Measurements from ENCODE around the gene LPAR3. TPM values are rescaled to one million over a fixed set of nuclear protein-coding genes. Genes with fewer than 3 reads are reported as not detected.
"Not testable (repeated sequence)": the region's sequence is repeated elsewhere in the genome, so short reads cannot be mapped to it uniquely, and the experiment has no call there.

Gene LPAR3
- total and polyA plus RNA-seq, 5 experiments from 2014 or later, result 0.40 to 2.3 (median 1.4) TPM

DNA sequence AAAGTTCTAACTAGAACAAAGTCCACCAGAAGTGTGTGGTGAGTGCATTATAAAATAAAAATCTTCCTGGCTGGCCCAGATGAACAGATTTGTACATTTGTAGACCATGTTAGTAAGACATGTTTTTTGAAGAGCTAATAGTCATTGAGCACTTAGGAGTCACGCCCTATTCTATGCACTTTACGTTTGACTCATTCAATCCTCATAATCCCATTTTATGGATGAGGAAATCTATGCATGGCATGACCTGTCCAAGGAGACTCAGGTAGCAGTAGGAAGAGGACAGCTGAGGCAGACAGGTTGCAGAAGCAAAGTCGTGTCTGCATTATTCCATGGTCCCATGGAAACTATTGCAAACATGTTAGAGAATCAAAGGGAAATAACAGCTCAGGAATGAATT is 30.3 kb upstream of the LPAR3 start:
- Mint-ChIP-seq H3K4me3 (no peak overlapping the region), H3K27ac (no peak overlapping the region), H3K27me3 (peaks cover 0 to 1% (median under 1%) of the 10 kb centered on the region in 5 donors), H3K9me3 (no peaks in the 10 kb centered on the region), H3K36me3 (no peaks in the 10 kb centered on the region), H3K4me1 (peaks cover 0 to 4% (median 0%) of the 10 kb centered on the region in 4 donors)
- ATAC-seq (no peak), DNase-seq (no peak)
- POLR2A ChIA-PET, result interaction anchor here (0.6 to 1.2 kb wide), 2 partner anchors 10 to 1018 kb away, joined by 3 to 4 read pairs; no protein-coding TSS in a partner anchor

DNA sequence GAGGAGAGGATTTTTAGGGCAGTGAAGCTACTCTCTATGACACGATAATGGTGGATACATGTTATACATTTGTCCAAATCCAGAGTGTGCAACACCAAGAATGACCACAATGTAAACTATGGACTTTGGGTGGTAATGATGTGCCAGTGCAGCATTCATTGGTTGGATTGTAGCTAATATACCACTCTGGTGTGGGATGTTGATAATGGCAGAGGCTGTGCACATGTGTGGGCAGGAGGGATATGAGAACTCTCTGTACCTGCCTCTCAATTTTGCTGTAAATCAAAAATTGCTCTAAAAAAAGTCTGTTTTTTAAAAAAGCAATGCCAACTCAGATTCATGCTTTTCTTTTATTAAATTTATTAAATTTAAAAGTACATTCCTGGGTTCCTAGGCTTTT is 27.2 kb upstream of the LPAR3 start:
- ATAC-seq (no peak), DNase-seq (no peak)
- Mint-ChIP-seq H3K27ac (no peak overlapping the region), H3K4me3 (no peak overlapping the region), H3K27me3 (peaks cover 0 to 6% (median 3%) of the 10 kb centered on the region in 5 donors), H3K9me3 (no peaks in the 10 kb centered on the region), H3K36me3 (no peaks in the 10 kb centered on the region), H3K4me1 (peaks cover 0 to 2% (median 0%) of the 10 kb centered on the region in 4 donors)
- POLR2A ChIA-PET, result no interaction called here

DNA sequence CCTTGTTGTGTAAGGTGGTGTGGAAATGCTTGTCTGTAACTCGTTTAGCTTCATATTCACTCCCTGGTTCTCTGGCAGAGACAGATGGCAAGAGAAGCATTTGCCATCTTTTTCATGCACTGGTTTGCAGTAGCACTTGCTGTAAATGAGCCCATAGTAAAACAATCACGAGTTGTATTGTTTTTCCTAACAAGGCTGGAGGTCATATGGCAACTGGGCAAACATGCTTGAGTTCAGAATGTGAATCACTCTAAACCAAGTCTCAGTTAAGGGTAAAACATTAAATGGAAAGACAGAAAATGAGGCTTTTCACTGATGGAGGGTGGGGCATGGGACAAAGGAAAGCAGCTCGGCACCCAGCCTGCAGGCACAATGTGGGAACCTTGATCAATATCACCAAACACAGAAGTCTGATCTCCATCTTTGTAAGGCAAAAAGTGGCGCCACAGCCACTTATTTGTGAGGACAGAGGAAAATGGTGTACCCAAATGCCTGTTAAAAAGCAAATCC is 26.5 kb upstream of the LPAR3 start:
- POLR2A ChIA-PET, result no interaction called here
- Mint-ChIP-seq H3K4me1 (peaks cover 0 to 2% (median 0%) of the 10 kb centered on the region in 4 donors), H3K27me3 (peaks cover 0 to 6% (median 3%) of the 10 kb centered on the region in 5 donors), H3K4me3 (no peak overlapping the region), H3K36me3 (no peaks in the 10 kb centered on the region), H3K27ac (no peak overlapping the region), H3K9me3 (no peaks in the 10 kb centered on the region)
- ATAC-seq (no peak), DNase-seq (no peak)

DNA sequence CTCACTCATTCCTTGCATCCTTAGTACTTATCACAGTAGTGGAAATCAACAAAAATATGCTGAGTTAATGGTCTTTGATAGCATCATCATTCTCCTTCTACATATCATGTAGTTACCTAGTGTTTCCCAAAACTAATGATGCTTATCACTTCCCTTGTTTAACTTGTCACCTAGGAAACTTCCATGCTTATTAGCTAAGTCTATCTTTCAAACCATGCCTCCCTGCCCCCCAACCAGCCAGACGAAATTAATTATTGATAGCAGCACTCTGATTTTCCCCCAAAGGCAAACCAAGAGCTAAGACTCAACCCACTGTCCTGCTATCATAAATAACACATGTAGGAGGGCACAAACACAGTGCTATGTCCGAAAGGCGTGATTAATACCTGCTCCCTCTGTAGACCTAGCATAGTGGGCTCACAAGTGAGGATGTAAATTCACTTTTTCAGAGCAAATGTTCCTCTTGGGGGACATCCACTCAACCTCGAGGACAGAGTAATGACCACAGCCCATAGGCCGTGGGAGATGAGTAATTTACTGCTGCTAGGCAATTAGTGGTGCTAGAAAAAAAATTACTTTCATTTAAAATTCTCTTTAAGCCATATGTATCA is 25.8 kb upstream of the LPAR3 start:
- Mint-ChIP-seq H3K9me3 (no peaks in the 10 kb centered on the region), H3K27ac (no peak overlapping the region), H3K4me3 (no peak overlapping the region), H3K27me3 (peaks cover 0 to 6% (median 3%) of the 10 kb centered on the region in 5 donors), H3K4me1 (peaks cover 0 to 2% (median 0%) of the 10 kb centered on the region in 4 donors), H3K36me3 (no peaks in the 10 kb centered on the region)
- POLR2A ChIA-PET, result no interaction called here
- no peak for ATAC-seq
- DNase-seq, result no peak

GRCh38 chr1:84916897-84917296 is 23.9 kb upstream of the LPAR3 start:
- ATAC-seq, result no peak
- no peaks in the 10 kb centered on the region for H3K36me3 Mint-ChIP-seq
- H3K4me1 Mint-ChIP-seq, result no peaks in the 10 kb centered on the region

DNA sequence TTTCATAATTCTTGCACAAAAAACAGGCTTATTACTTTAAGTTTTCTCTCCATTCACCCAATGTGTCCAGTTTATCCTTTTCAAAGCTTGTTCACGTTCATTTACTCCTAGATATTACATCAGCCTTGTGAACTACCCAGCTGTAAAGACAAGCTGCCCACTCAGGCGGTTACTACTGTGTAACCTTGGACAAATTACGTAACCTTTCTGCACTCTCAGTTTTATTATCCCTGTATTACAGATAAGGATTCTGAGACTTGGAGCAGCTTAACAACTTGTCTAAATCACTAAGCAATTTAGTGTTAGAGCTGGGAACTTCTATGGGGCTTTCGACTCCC is 20.5 kb upstream of the LPAR3 start:
- Mint-ChIP-seq H3K4me1 (no peaks in the 10 kb centered on the region), H3K4me3 (no peak overlapping the region), H3K36me3 (no peaks in the 10 kb centered on the region), H3K27ac (no peak overlapping the region), H3K27me3 (peaks cover 0 to 11% (median 3%) of the 10 kb centered on the region in 5 donors), H3K9me3 (peaks cover 0 to 4% (median 0%) of the 10 kb centered on the region in 9 donors)
- ATAC-seq (no peak), DNase-seq (no peak)
- POLR2A ChIA-PET, result no interaction called here

More at GRCh38 chr1:84916897-84917296, 23.9 kb upstream of the LPAR3 start:
- Mint-ChIP-seq H3K27me3 (peaks cover 0 to 6% (median 3%) of the 10 kb centered on the region in 5 donors), H3K27ac (no peak overlapping the region), H3K9me3 (no peaks in the 10 kb centered on the region), H3K4me3 (no peak overlapping the region)
- DNase-seq, result no peak
- POLR2A ChIA-PET, result no interaction called here

GRCh38 chr1:84912726-84913554 is 19.9 kb upstream of the LPAR3 start:
- ATAC-seq (no peak), DNase-seq (no peak)
- Mint-ChIP-seq H3K27ac (no peak overlapping the region), H3K4me3 (no peak overlapping the region), H3K4me1 (no peaks in the 10 kb centered on the region), H3K36me3 (no peaks in the 10 kb centered on the region), H3K9me3 (peaks cover 0 to 5% (median 0%) of the 10 kb centered on the region in 9 donors), H3K27me3 (peaks cover 0 to 6% (median 0%) of the 10 kb centered on the region in 5 donors)
- POLR2A ChIA-PET, result no interaction called here

GRCh38 chr1:84908746-84909464 is 15.9 kb upstream of the LPAR3 start:
- POLR2A ChIA-PET, H3K36me3 Mint-ChIP-seq, ATAC-seq, H3K9me3 Mint-ChIP-seq, DNase-seq, H3K4me3 Mint-ChIP-seq, H3K4me1 Mint-ChIP-seq, H3K27ac Mint-ChIP-seq, H3K27me3 Mint-ChIP-seq: not testable (repeated sequence)

DNA sequence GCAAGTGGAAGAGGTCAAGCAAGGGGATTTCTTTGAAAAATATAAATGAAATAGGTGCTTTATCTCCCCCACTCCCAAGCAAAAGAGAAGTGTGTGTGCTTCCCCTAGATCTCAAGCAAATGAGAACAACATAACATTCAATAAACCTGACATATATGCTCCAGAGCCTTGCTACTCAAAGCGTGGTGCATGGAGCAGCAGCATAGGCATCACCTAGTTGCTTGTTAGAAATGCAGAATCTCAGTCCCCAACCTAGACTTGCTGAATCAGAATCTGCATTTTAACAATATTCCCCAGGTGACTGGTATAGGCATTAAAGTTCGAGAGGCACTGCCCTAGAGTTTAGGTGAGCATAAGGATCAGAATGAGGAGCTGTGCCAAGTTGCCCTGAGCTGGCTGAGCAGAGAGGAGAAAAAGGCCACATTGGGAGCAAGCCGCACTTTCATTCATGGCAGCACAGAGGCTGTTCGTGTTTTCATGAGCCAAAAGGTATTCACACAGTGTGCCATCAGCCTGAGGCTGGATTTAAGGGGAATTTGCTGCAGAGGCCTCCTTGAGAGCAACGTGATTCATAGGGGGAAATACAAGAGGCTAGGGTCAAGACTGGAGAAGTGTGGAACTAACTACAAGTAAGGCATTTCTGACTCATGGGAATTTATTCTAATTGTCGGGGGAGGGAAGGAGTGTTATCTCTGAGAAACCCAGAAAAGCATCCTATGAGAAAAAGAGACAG is 14.3 kb upstream of the LPAR3 start:
- DNase-seq (no peak), ATAC-seq (no peak)
- peaks cover 0 to 5% (median 0%) of the 10 kb centered on the region in 5 donors for H3K27me3 Mint-ChIP-seq
- peaks cover 0 to 5% (median under 1%) of the 10 kb centered on the region in 9 donors for H3K9me3 Mint-ChIP-seq
- no peak overlapping the region for H3K4me3 Mint-ChIP-seq
- H3K36me3 Mint-ChIP-seq, result peaks cover 0 to 6% (median 0%) of the 10 kb centered on the region in 3 donors
- peak overlapping the region in 1 of 10 donors; percentile 9 for H3K27ac Mint-ChIP-seq
- POLR2A ChIA-PET, result no interaction called here
- H3K4me1 Mint-ChIP-seq, result no peaks in the 10 kb centered on the region

- not testable (repeated sequence) for DNase-seq, H3K4me3 Mint-ChIP-seq, H3K36me3 Mint-ChIP-seq, H3K27ac Mint-ChIP-seq, H3K4me1 Mint-ChIP-seq, ATAC-seq, H3K27me3 Mint-ChIP-seq, H3K9me3 Mint-ChIP-seq
- POLR2A ChIA-PET, result interaction anchor here (0.6 kb wide), 1 partner anchor 15 kb away, joined by 3 read pairs; no protein-coding TSS in a partner anchor
These were observed 9.7 kb upstream of the LPAR3 start for GRCh38 chr1:84902727-84903126.

DNA sequence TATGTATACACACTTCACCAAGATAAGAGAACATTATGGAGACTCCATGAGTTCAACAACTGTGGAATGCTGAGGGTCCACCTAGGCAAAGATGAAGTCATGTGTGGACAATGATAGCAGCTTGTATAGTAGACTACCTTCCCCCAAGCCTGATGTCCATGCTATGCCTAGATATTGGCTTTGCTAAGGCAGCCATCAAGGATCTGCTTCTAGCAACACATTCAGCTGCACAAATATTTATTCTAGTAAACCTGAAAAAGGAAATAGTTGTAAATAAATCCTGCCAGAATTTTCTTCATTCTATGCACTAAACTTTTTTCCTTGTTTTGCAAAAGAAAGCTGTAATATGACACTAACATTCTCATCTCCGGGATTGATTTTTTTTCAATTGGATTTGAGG is 7.0 kb upstream of the LPAR3 start:
- DNase-seq, result no peak
- no peak overlapping the region for H3K27ac Mint-ChIP-seq
- ATAC-seq, result no peak
- POLR2A ChIA-PET, result no interaction called here
- H3K27me3 Mint-ChIP-seq, result peaks cover 5 to 14% (median 11%) of the 10 kb centered on the region in 5 donors
- H3K9me3 Mint-ChIP-seq, result peaks cover 0 to 5% (median 3%) of the 10 kb centered on the region in 9 donors
- peaks cover 0 to 5% (median 0%) of the 10 kb centered on the region in 3 donors for H3K36me3 Mint-ChIP-seq
- H3K4me3 Mint-ChIP-seq, result no peak overlapping the region
- H3K4me1 Mint-ChIP-seq, result no peaks in the 10 kb centered on the region

DNA sequence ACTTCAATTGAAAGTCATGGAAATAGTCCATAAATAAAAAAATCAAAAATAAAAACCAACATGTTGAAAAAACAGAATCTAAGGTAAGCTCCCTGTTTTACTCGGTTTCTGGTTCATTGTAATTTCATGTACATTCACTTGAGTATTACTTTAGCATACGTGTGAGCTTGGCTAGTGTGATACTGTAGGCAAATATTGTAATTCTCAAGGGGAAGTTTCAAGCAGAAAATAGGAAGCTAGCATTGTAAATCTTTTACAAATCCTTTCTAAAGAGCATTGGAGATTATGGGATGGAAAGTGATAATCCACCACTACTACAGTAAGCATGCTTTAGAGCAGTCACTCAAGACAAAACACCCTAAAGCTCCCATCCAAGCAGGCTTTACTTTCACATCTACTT is 3.3 kb upstream of the LPAR3 start:
- no peak for DNase-seq
- peaks cover 9 to 38% (median 33%) of the 10 kb centered on the region in 5 donors for H3K27me3 Mint-ChIP-seq
- H3K27ac Mint-ChIP-seq, result no peak overlapping the region
- no peak for ATAC-seq
- H3K4me3 Mint-ChIP-seq, result no peak overlapping the region
- POLR2A ChIA-PET, result no interaction called here
- peaks cover 5 to 16% (median 14%) of the 10 kb centered on the region in 4 donors for H3K4me1 Mint-ChIP-seq
- H3K9me3 Mint-ChIP-seq, result peaks cover 0 to 3% (median 0%) of the 10 kb centered on the region in 9 donors
- H3K36me3 Mint-ChIP-seq, result no peaks in the 10 kb centered on the region

Measured in naive thymus-derived CD8-positive, alpha-beta T cell (primary cell).